Measurements from ENCODE around the gene DSCAM.

DSCAM gene

GRCh38 chr21:40158366-40158765 is 688.6 kb downstream of the DSCAM start:
- DNase-seq: no peak

DNA sequence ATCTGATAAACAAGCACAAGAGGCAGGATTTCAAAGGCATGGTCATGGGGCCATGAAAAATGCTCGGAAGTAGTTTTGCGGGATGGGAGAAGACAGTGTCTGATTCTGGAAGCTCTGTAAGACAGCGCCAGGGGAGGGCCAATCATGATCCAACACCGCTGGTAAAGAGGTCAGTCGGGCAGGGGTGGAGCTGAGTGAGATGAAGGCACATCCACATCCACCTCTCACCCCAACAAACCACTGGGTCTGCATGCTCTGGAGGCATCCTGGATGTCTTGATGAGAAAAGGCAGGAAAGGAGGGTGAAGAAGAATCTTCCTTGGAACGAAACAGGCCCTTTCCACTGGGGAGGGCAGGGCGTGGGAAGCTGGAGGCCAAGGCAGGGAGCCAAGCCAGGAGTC is 691.4 kb downstream of the DSCAM start:
- no peak for DNase-seq

- no peak for DNase-seq
These were observed 693.6 kb downstream of the DSCAM start for GRCh38 chr21:40153351-40153750.

- DNase-seq: no peak
These were observed 694.5 kb downstream of the DSCAM start for GRCh38 chr21:40152476-40152875.

GRCh38 chr21:40151611-40152010 is 695.3 kb downstream of the DSCAM start:
- DNase-seq: no peak

- no peak for DNase-seq
These were observed 700.6 kb downstream of the DSCAM start for GRCh38 chr21:40146216-40146837.

DNA sequence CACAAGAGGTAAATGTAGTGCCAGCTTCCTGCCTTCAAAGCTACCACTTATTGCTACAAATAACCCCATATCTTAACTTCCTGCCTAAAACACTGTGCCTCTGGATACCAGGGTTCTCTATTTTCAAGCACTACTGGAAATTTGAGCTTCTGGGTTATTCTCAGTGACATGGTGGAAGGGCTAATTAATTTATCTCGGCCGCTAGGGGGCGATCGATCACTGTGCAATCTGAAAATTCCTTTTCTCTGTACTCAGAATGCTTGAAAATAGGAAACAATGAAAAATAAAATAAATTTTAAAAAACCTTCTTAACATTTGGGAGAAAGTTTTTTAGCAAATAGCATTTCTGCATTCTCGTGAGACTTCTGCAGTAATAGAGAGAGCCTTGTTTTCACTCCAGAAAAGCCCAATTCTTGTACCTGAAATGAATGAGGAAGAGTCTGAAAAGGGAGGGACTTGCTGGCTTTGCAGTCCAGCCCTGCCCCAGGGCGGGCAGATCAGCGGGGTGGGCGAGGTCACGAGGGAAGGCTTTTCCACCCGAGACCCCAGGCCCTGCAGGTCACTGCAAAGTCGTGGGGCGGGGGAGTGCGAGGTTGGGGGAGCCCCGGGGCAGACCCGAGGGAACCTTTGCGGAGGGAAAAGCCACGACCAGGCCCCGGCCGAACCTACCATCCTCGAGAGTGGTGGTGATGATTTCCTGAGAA is 703.0 kb downstream of the DSCAM start:
- peak; percentile 40 for DNase-seq

- no peak for DNase-seq
These were observed 705.3 kb downstream of the DSCAM start for GRCh38 chr21:40141621-40142020.

DNA sequence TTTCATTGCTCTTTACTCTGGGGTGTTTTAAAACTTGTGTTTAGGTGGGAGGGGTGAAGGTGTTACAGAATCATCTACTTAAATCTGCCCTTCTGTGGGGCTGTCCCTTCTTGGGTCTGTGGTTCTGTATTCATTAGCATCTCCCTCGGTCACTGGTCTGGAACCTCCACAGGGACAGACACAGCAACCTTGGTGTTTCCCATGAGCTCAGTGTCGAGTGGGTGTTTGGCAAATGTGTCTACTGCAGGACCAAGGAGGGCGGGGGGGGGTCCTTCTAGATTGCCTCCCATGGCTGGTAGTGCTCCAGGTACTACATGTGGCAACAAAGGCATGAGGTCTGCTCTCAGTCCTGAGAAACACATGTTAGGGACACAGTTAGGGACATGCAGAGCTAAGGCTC is 706.3 kb downstream of the DSCAM start:
- no peak for DNase-seq

DNA sequence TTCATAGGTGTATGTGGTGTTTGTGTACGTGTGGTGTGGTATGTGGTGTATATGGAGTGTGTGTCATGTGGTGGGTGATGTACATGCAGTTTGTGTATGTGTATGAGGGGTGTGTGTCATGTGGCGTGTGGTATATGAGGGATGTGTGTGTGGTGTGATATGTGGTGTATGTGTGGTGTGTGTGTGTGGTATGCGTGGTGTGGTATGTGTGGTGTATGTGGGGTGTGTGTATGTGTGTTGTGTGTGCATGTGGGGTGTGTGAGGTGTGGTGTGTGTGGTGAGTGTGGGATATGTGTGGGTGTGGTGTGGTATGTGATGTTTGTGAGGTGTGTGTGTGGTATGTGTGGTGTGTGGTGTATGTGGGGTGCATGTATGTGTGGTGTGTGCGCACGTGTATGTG is 707.3 kb downstream of the DSCAM start:
- no peak for DNase-seq

DNA sequence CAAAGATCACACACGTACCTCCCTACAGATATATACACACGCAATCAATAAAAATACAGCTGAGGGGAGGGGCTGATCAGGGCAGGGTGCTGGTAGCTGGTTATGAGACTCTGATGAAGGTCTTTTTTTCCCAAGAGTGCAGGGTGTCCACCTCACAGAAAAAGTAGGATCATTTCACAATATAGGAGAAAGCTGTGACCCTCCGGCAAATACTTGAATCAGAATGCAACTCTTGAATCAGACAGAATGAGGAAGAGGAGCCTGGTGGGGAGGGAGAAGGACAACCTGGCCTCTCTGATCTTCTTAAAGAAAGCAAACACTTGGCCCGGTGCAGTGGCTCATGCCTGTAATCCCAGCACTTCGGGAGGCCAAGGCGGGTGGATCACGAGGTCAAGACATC is 710.4 kb downstream of the DSCAM start:
- no peak for DNase-seq

DNA sequence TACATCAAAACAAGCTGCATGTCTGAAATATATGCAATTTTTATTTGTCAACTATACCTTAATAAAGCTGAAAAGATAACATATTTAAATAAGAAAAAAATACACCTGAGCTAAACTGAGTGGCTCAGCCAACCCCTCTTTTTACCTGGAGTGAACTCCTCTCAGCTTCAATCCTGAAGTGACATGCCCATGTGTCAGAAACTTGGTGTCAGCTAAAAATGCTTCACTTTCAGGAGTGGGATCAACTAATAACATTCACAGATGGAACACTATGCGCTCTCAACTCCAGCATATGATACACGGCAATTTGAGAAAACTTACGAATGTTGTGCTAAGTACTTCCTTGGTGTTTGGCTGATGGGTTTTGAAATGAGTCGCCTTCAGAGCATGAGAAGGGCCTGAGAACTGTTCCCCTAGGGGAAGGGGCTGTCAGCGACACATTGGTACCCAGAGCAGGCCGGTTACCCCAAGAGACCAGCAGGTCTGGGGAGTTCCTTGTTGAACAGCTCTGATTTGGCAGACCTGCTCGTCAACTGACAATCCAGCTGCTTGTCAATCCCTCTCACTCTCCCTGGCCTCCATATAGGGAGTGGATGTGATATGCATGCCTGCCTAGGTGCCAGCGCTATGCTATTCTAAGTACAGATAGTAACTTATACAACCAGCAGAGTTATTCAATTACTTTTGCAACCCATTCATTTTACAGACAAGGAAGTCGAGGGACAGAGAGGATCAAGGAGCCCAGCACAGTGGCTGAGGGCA is 712.0 kb downstream of the DSCAM start:
- DNase-seq: no peak

DNA sequence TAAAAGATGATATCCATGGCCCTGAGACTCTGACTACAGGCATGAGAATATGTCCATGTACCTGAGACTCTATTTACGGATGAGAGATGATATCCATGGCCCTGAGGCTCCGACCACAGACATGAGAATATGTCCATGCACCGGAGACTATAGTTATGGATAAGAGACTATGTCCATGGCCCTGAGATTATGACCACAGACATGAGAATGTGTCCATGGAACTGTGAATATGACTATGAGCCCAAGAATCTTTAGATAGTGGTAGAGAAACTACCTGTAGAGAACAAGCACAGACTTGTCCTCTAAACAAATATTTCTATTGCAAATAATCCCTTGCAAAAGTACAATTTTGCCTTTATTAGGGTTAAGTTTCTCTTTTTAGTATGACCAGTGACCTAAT is 716.5 kb downstream of the DSCAM start:
- DNase-seq: no peak

- DNase-seq: no peak
These were observed 717.1 kb downstream of the DSCAM start for GRCh38 chr21:40129809-40130208.

- no peak for DNase-seq
These were observed 718.1 kb downstream of the DSCAM start for GRCh38 chr21:40128891-40129290.

DNA sequence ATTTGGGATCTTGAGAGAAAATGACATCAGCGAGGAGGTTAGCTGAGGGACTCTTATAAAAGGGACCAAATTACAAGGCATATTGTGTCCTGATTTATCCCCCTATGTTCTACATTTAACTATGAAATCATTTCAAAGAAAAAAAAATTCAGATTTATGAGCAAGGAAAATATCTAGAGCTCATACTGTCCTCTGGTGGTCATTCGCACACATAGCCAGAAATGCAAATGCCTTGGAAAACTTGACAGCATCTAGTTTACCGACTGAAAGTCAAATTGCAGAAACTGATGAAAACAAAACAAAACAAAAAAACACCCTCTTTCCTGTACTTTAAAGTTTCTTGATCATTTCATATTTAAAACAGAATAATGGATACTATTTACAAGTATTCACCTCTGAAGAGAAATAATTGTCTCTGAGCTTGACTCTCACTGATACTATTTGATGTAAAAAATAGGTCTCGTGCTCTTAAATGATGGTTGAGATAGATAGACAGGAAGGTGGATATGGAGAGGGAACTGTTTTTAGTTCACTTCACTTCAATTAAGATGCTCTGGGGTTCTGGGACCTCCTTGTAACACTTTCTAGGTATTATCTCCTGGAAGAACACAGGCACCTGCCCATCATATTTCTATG is 725.9 kb downstream of the DSCAM start:
- no peak for DNase-seq

DNA sequence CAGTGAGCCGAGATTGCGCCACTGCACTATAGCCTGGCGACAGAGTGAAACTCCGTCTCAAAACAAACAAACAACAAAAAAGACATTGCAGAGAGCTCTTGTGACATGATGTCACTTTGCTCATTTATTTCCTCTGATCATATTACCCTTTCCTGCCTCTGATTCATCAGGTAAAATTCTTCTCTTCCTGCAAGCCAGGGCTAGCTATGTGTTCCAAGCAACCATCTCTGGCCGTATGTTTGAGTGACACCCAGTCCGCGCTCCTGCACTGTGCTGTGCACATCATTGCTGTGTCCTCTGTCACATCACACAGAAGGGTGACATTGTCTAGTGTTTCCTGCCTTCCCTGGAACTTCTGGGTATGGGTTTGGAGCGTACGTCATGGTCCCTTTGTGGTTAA is 728.4 kb downstream of the DSCAM start:
- no peak for DNase-seq

- no peak for DNase-seq
These were observed 729.7 kb downstream of the DSCAM start for GRCh38 chr21:40117236-40117635.

DNA sequence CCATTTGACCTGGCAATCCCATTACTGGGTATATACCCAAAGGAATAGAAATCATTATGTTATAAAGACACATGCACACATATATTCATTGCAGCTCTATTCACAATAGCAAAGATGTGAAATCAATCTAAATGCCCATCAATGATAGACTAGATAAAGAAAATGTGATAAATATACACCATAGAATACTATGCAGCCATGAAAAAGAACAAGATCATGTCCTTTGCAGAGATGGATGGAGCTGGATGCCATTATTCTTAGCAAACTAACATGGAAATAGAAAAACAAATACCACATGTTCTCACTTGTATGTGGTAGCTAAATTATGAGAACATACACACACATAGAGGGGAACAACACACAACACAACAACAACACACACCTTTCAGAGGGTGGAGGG is 731.2 kb downstream of the DSCAM start:
- no peak for DNase-seq

GRCh38 chr21:40102682-40103081 is 744.3 kb downstream of the DSCAM start:
- DNase-seq: no peak

- no peak for DNase-seq
These were observed 747.1 kb downstream of the DSCAM start for GRCh38 chr21:40099809-40100208.

GRCh38 chr21:40095477-40095876 is 751.5 kb downstream of the DSCAM start:
- no peak for DNase-seq

DNA sequence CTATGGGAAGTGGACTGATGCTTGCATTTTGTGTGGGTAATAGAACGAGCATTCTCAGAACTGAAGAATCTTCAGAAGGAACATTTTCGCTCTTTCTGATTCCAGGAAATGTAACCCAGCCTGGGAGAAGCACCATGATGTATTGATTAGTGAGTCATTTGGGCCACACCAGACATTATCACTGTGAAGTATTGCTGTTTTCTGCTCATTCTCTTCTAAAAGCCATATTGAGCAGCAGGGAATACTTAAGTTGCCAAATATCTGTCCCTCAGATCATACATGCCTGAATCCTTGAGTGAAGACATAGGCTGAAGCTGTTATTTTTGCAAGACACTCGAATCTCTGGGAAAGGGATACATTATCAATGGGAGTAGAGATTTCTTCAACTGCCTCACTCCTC is 766.6 kb downstream of the DSCAM start:
- DNase-seq: no peak

GRCh38 chr21:40074710-40075109 is 772.2 kb downstream of the DSCAM start:
- DNase-seq: no peak

Data from stimulated activated CD4-positive, alpha-beta T cell treated with anti-CD3 and anti-CD28 coated beads, Interleukin-1b, Interleukin-23, amount 100 ng/mL, for 48 hours (primary cell).